ENCODE data around the gene MCCC2. TPM values are rescaled to one million over a fixed set of nuclear protein-coding genes. Genes with fewer than 3 reads are reported as not detected.
"Not testable (repeated sequence)": the region's sequence is repeated elsewhere in the genome, so short reads cannot be mapped to it uniquely, and the experiment has no call there.

Gene MCCC2
- total RNA-seq, 2 experiments from 2014 or later, result 34.7 to 61.2 TPM

- intact Hi-C loops (cut with micrococcal nuclease; ENCODE audit: unreplicated experiment), result no loop called here
- no peaks in the 10 kb centered on the region for H3K4me1 ChIP-seq (ENCODE audit: insufficient read depth, low read length, poor library complexity, severe bottlenecking)
- no peaks in the 10 kb centered on the region for H4K20me1 ChIP-seq (ENCODE audit: insufficient read depth, low read length)
- no peaks in the 10 kb centered on the region for H3K79me2 ChIP-seq (ENCODE audit: insufficient read depth, low read depth, low read length)
- H3K9me2 ChIP-seq (ENCODE audit: insufficient read depth, low read length), result no peaks in the 10 kb centered on the region
- H2AFZ ChIP-seq (ENCODE audit: low read length), result no peak overlapping the region
- no peak overlapping the region for H3K27ac ChIP-seq (ENCODE audit: low read depth, low read length, poor library complexity, severe bottlenecking)
- no TSS peak for BruUV-seq (replicated peaks)
- ChIA-PET CTCF (ENCODE audit: unreplicated experiment) (no interaction called here), POLR2A (interaction anchor here (0.7 kb wide), 1 partner anchor 1627 kb away, joined by 3 read pairs; no protein-coding TSS in a partner anchor)
- H3K4me2 ChIP-seq (ENCODE audit: low read length), result no peak overlapping the region
- no peak for DNase-seq (ENCODE audit: low spot score)
- TF ChIP-seq CTCF (conservative IDR thresholded peaks at IDR 0.05; ENCODE audit: low read length) (no peak), EZH2phosphoT487 (IDR thresholded peaks at IDR 0.05; ENCODE audit: borderline replicate concordance, low read depth, low read length) (no peak)
- no peak overlapping the region for H3K4me3 ChIP-seq (ENCODE audit: low read depth, low read length, poor library complexity, severe bottlenecking)
- no peaks in the 10 kb centered on the region for H3K9me3 ChIP-seq (ENCODE audit: low read length)
- H3K36me3 ChIP-seq (ENCODE audit: insufficient read depth, low read length), result no peaks in the 10 kb centered on the region
Observed at GRCh38 chr5:71663191-71663969, 76.2 kb downstream of the MCCC2 start.

DNA sequence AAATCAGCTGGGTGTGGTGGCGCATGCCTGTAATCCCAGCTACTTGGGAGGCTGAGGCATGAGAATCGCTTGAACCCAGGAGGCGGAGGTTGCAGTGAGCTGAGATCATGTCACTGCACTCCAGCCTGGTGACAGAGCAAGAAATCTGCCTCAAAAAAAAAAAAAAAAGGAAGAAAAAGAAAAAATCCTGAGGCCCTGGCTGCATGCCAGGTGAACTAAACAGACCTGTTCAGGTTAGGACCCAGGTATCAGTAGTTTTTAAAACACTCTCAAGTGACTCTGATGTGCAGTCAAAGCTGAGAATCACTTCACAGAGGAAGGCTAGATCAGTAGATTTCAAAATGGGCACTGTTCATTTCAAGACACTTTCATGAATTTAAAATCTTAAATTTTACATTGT, 77.5 kb downstream of the MCCC2 start:
- H3K4me1 ChIP-seq (ENCODE audit: insufficient read depth, low read length, poor library complexity, severe bottlenecking); BruUV-seq (replicated peaks); H3K4me2 ChIP-seq (ENCODE audit: low read length); H3K4me3 ChIP-seq (ENCODE audit: low read depth, low read length, poor library complexity, severe bottlenecking); H3K9me2 ChIP-seq (ENCODE audit: insufficient read depth, low read length); H2AFZ ChIP-seq (ENCODE audit: low read length); CTCF ChIA-PET (ENCODE audit: unreplicated experiment); H3K27ac ChIP-seq (ENCODE audit: low read depth, low read length, poor library complexity, severe bottlenecking); H4K20me1 ChIP-seq (ENCODE audit: insufficient read depth, low read length); POLR2A ChIA-PET; H3K9me3 ChIP-seq (ENCODE audit: low read length); intact Hi-C loops (cut with micrococcal nuclease; ENCODE audit: unreplicated experiment); H3K36me3 ChIP-seq (ENCODE audit: insufficient read depth, low read length); H3K79me2 ChIP-seq (ENCODE audit: insufficient read depth, low read depth, low read length); DNase-seq (ENCODE audit: low spot score): not testable (repeated sequence)

- H3K79me2 ChIP-seq (ENCODE audit: insufficient read depth, low read depth, low read length), result no peaks in the 10 kb centered on the region
- H3K4me2 ChIP-seq (ENCODE audit: low read length), result no peak overlapping the region
- no peaks in the 10 kb centered on the region for H4K20me1 ChIP-seq (ENCODE audit: insufficient read depth, low read length)
- no TSS peak for BruUV-seq (replicated peaks)
- no peaks in the 10 kb centered on the region for H3K4me1 ChIP-seq (ENCODE audit: insufficient read depth, low read length, poor library complexity, severe bottlenecking)
- no peak overlapping the region for H3K27ac ChIP-seq (ENCODE audit: low read depth, low read length, poor library complexity, severe bottlenecking)
- no peaks in the 10 kb centered on the region for H3K36me3 ChIP-seq (ENCODE audit: insufficient read depth, low read length)
- ChIA-PET CTCF (ENCODE audit: unreplicated experiment) (no interaction called here), POLR2A (no interaction called here)
- TF ChIP-seq EZH2phosphoT487 (IDR thresholded peaks at IDR 0.05; ENCODE audit: borderline replicate concordance, low read depth, low read length) (no peak), CTCF (conservative IDR thresholded peaks at IDR 0.05; ENCODE audit: low read length) (no peak)
- no peak overlapping the region for H2AFZ ChIP-seq (ENCODE audit: low read length)
- no peaks in the 10 kb centered on the region for H3K9me3 ChIP-seq (ENCODE audit: low read length)
- no peak for DNase-seq (ENCODE audit: low spot score)
- no peaks in the 10 kb centered on the region for H3K9me2 ChIP-seq (ENCODE audit: insufficient read depth, low read length)
- H3K4me3 ChIP-seq (ENCODE audit: low read depth, low read length, poor library complexity, severe bottlenecking), result no peak overlapping the region
- intact Hi-C loops (cut with micrococcal nuclease; ENCODE audit: unreplicated experiment), result no loop called here
Observed at GRCh38 chr5:71666321-71666720, 79.2 kb downstream of the MCCC2 start.
